GM18861 (cell line): ENCODE results near the gene SFI1.
"Not testable (repeated sequence)": the region's sequence is repeated elsewhere in the genome, so short reads cannot be mapped to it uniquely, and the experiment has no call there.

Experiments
- ATAC-seq: cut with Tn5 transposase; IDR thresholded peaks from one replicate; pipeline ENCODE4 v1.9.1; 2021; ENCODE audit not compliant: unreplicated experiment

The SFI1 gene

GRCh38 chr22:31492151-31492550, 4.2 kb upstream of the SFI1 start:
- ATAC-seq: no peak

- not testable (repeated sequence) for ATAC-seq
These were observed 3.0 kb upstream of the SFI1 start for GRCh38 chr22:31493355-31493754.

GRCh38 chr22:31495343-31495742, 993 bp upstream of the SFI1 start:
- ATAC-seq: no peak

- no peak for ATAC-seq
These were observed 405 bp downstream of the SFI1 start for GRCh38 chr22:31496735-31497146.

- no peak for ATAC-seq
These were observed 1.0 kb downstream of the SFI1 start for GRCh38 chr22:31497148-31497938.

GRCh38 chr22:31501738-31502137, 5.4 kb downstream of the SFI1 start:
- ATAC-seq: no peak

GRCh38 chr22:31503211-31503964, 7.1 kb downstream of the SFI1 start:
- ATAC-seq: no peak

- ATAC-seq: no peak
These were observed 7.9 kb downstream of the SFI1 start for GRCh38 chr22:31504282-31504681.

- not testable (repeated sequence) for ATAC-seq
These were observed 11.2 kb downstream of the SFI1 start for GRCh38 chr22:31507517-31507916.

- no peak for ATAC-seq
These were observed 12.2 kb downstream of the SFI1 start for GRCh38 chr22:31508536-31508935.

GRCh38 chr22:31509061-31509762, 12.9 kb downstream of the SFI1 start:
- no peak for ATAC-seq

GRCh38 chr22:31520051-31520450, 23.7 kb downstream of the SFI1 start:
- no peak for ATAC-seq

GRCh38 chr22:31524132-31524531, 27.8 kb downstream of the SFI1 start:
- ATAC-seq: not testable (repeated sequence)

- no peak for ATAC-seq
These were observed 29.9 kb downstream of the SFI1 start for GRCh38 chr22:31526270-31526669.

- no peak for ATAC-seq
These were observed 34.5 kb downstream of the SFI1 start for GRCh38 chr22:31530823-31531195.

GRCh38 chr22:31532060-31532459, 35.7 kb downstream of the SFI1 start:
- ATAC-seq: no peak

GRCh38 chr22:31533374-31533773, 37.0 kb downstream of the SFI1 start:
- ATAC-seq: no peak

GRCh38 chr22:31537019-31537535, 40.7 kb downstream of the SFI1 start:
- ATAC-seq: no peak

- ATAC-seq: no peak
These were observed 42.5 kb downstream of the SFI1 start for GRCh38 chr22:31538815-31539214.

GRCh38 chr22:31540166-31540565, 43.8 kb downstream of the SFI1 start:
- not testable (repeated sequence) for ATAC-seq

- ATAC-seq: no peak
These were observed 44.6 kb downstream of the SFI1 start for GRCh38 chr22:31540966-31541365.
